Measurements from ENCODE around the gene RUSC2.
A peak's percentile ranks its signal among the peaks of the same experiment; 100 is the strongest.
"Not testable (repeated sequence)": the region's sequence is repeated elsewhere in the genome, so short reads cannot be mapped to it uniquely, and the experiment has no call there.

RUSC2 gene

GRCh38 chr9:35519692-35520363 lies 29.9 kb downstream of the RUSC2 start:
- no peak for DNase-seq

DNA sequence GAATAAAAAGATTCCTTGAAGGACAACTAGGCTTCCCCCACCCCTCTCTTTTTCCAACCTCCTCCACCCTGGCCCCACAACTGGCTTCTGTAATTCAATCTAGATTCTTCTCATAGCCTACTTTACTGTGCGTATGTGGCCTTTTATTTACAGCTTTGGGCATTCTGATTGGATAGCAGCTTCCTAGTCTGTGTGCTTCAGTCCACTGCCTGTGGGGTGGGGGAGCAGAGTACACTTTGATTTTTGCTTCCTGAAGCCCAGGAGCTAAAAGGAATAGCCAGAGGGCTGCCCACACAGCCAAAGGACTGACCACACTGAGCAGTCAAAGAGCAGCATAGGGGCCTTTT lies 30.4 kb downstream of the RUSC2 start:
- no peak for DNase-seq

DNA sequence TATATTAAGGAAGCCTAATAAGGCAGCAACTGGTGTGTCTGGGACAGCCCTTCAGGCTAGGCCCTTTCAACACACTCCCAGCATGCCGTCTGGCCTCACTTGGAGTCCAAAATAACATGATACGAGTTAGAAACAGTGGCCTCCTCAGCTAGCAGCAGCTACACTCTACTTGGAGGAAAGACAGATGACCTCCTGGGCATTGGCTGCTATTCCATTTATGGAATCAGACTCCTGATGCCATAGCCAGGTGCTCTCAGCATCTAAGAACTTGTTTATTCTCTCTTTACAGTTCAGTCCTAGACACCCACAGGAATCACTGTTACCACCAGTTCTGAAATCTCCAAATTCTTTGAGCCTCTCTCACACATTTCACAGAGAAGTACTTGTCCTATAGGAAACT lies 31.8 kb downstream of the RUSC2 start:
- DNase-seq: no peak

DNA sequence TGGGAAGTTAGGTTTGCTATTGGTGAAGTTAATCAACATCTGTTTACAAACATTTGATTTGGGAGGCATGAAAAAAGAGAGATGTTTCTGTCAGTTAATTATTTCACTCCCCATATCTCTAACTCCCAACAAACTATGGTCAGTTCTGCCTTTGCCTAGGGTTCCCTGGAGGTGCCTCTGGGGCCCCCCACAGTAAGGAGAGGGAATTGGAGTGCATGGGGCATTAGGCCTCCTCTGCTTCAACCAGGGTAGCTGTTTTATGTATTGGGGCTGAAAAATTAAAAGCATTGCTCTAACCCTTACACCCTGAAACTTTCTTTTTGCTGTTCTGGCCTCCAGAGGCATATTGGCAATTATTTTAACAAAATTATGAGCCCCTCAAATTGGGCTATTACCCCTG lies 32.3 kb downstream of the RUSC2 start:
- DNase-seq: no peak

DNA sequence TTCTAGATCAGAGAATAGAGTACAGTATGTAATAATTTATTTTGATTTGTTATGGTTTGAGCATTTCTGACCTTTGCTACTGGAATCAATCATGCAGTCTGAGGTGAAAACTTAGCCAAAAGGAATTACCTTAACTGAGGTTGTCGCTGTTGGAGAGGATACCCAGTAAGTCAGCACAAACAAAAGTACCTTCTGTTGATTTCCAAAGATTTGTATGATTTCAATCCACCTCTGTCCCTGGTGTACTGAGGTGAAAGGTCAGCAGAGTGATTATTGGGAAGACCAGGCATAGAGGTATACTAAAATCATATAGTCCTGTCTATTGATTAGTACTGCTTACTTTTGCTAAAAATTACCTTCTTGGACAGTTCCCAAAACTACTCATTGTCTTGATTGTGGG lies 32.8 kb downstream of the RUSC2 start:
- DNase-seq: no peak

- DNase-seq: not testable (repeated sequence)
These were observed 33.6 kb downstream of the RUSC2 start for GRCh38 chr9:35523556-35523955.

DNA sequence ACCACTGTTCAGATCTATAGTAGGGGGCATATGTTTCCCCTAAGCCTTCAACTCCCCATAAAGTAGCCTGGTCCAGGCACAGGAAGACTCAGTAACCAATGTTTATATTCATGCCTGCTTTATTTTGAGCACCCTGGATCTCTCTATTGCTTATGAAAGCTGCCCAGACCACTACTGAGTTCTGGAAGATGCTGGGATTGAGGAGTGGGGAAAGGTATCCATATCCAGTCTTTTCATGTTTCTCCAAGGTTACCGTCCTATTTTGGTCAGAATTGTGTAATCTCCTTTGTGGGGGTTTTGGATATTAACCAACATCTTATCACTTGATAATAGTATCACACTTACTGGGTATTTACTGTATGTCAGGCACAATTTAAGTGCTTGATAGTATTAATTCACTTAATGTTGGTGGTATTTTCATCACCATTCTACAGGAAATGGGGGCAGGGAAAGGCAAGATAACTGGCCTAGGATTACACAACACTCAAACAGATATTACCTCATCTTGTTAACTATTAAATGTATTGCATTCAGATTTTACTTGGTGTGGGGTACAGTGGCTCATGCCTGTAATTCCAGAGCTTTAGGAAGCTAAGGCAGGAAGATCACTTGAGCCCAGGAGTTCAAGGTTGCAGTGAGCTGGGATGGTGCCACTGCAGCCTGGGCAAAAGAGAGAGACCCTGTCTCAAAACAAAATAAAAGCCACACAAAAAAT lies 36.3 kb downstream of the RUSC2 start:
- no peak for DNase-seq

- no peak for DNase-seq
These were observed 39.4 kb downstream of the RUSC2 start for GRCh38 chr9:35529161-35529823.

DNA sequence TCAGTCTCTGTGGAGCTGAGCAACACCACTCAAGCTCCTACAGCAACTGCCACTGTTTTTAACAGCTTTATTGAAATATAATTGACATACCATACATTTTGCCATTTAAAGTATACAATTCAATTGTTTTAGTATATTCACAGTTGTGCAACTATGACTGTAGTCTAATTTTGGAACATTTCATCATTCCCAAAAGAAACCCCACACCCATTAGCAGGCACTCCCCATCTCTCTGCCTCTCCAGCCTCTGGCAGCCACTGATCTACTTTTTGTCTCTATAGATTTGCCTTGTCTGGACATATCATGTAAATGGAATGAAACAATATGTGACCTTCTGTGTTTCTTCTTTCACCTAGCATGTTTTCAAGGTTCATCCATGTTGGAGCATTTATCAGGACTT lies 43.5 kb downstream of the RUSC2 start:
- no peak for DNase-seq

- DNase-seq: not testable (repeated sequence)
These were observed 45.0 kb downstream of the RUSC2 start for GRCh38 chr9:35534921-35535320.

DNA sequence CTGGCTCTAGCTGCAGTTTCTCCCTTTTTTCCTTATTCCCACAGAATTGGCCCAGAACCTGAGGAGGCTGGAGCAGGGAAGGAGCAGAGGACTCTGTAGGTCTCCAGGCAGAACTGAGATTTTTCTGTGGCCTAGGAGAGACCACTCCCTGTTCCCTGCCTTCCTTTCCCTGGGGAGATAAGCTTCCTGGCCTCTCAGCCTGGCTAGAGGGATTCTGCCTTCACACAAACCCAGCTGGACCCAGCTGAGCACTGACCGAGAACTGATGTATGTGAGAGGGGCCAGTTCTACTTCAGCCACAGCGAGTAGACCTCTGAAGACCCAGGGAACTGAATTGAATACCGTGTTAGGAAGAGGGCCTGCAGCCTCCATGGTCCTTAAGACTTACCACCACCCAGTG lies 48.0 kb downstream of the RUSC2 start:
- DNase-seq: no peak

GRCh38 chr9:35538361-35539234 lies 48.7 kb downstream of the RUSC2 start:
- DNase-seq: peak in 48 of 51 donors; percentile 34 to 87 (median 70)

All from hypothalamus (tissue), 51 donors.